Measurements from ENCODE around the gene FHL5. TPM values are rescaled to one million over a fixed set of nuclear protein-coding genes. Genes with fewer than 3 reads are reported as not detected.
"Not testable (repeated sequence)": the region's sequence is repeated elsewhere in the genome, so short reads cannot be mapped to it uniquely, and the experiment has no call there.

The FHL5 gene
- total RNA-seq, 5 donors from 2014 or later (not counting 1 experiment from before 2014, with no cell fraction given), result not detected

- CTCF ChIA-PET; H3K4me3 Mint-ChIP-seq; POLR2A ChIA-PET; H3K27ac ChIP-seq (ENCODE audit: low read length); DNase-seq; H3K4me3 ChIP-seq (ENCODE audit: control insufficient read depth in 1 of 2, extremely low read depth in 1 of 2, low read length in 1 of 2); H3K27ac Mint-ChIP-seq; H3K27me3 ChIP-seq (replicated peaks in 1 of 2; ENCODE audit: control insufficient read depth in 2 of 2, extremely low read depth in 1 of 2, insufficient read depth in 2 of 2, low read length in 1 of 2); H3K4me1 ChIP-seq (ENCODE audit: control insufficient read depth in 1 of 2, extremely low read depth in 1 of 2, insufficient read depth in 2 of 2, low read length in 2 of 2); H3K36me3 Mint-ChIP-seq; ATAC-seq (replicated peaks in 1 of 4); H3K36me3 ChIP-seq (ENCODE audit: control insufficient read depth in 2 of 2, extremely low read depth in 1 of 2, insufficient read depth in 1 of 2, low read length in 1 of 2); H3K4me1 Mint-ChIP-seq; H3K9me3 ChIP-seq; H3K9me3 Mint-ChIP-seq: not testable (repeated sequence)
- peaks cover 35 to 41% of the 10 kb centered on the region in 2 donors for H3K27me3 Mint-ChIP-seq
- 57% methylated on average over 6 of the region's 10 CpGs for WGBS (ENCODE audit: insufficient coverage)
Observed at GRCh38 chr6:96637979-96638378, 75.1 kb downstream of the FHL5 start.

GRCh38 chr6:96645106-96645505 is 82.2 kb downstream of the FHL5 start:
- Mint-ChIP-seq H3K9me3 (no peaks in the 10 kb centered on the region), H3K27me3 (peaks cover 9 to 26% of the 10 kb centered on the region in 2 donors), H3K36me3 (no peaks in the 10 kb centered on the region), H3K4me1 (no peaks in the 10 kb centered on the region), H3K4me3 (no peak overlapping the region), H3K27ac (no peak overlapping the region)
- WGBS (ENCODE audit: insufficient coverage), result 66% methylated on average over 3 of the region's 5 CpGs
- POLR2A ChIA-PET, result no interaction called here
- Histone ChIP-seq H3K4me1 (ENCODE audit: control insufficient read depth in 1 of 2, extremely low read depth in 1 of 2, insufficient read depth in 2 of 2, low read length in 2 of 2) (no peaks in the 10 kb centered on the region), H3K9me3 (no peaks in the 10 kb centered on the region), H3K27ac (ENCODE audit: low read length) (no peak overlapping the region), H3K4me3 (ENCODE audit: control insufficient read depth in 1 of 2, extremely low read depth in 1 of 2, low read length in 1 of 2) (no peak overlapping the region), H3K36me3 (ENCODE audit: control insufficient read depth in 2 of 2, extremely low read depth in 1 of 2, insufficient read depth in 1 of 2, low read length in 1 of 2) (no peaks in the 10 kb centered on the region), H3K27me3 (replicated peaks in 1 of 2; ENCODE audit: control insufficient read depth in 2 of 2, extremely low read depth in 1 of 2, insufficient read depth in 2 of 2, low read length in 1 of 2) (no peaks in the 10 kb centered on the region)
- DNase-seq, result no peak
- no peak for ATAC-seq (replicated peaks in 1 of 4)
- CTCF ChIA-PET, result no interaction called here

GRCh38 chr6:96649926-96650325 is 87.0 kb downstream of the FHL5 start:
- H3K9me3 Mint-ChIP-seq, result no peaks in the 10 kb centered on the region
- H3K27me3 Mint-ChIP-seq, result peaks cover 16 to 36% of the 10 kb centered on the region in 2 donors

GRCh38 chr6:96651816-96652215 is 88.9 kb downstream of the FHL5 start:
- ATAC-seq (replicated peaks in 1 of 4) (no peak), DNase-seq (no peak)
- POLR2A ChIA-PET, result no interaction called here
- no peaks in the 10 kb centered on the region for H3K4me1 ChIP-seq (ENCODE audit: control insufficient read depth in 1 of 2, extremely low read depth in 1 of 2, insufficient read depth in 2 of 2, low read length in 2 of 2)
- H3K36me3 Mint-ChIP-seq, result no peaks in the 10 kb centered on the region
- peaks cover 0 to 4% of the 10 kb centered on the region in 2 experiments for H3K27me3 ChIP-seq (replicated peaks in 1 of 2; ENCODE audit: control insufficient read depth in 2 of 2, extremely low read depth in 1 of 2, insufficient read depth in 2 of 2, low read length in 1 of 2)
- H3K36me3 ChIP-seq (ENCODE audit: control insufficient read depth in 2 of 2, extremely low read depth in 1 of 2, insufficient read depth in 1 of 2, low read length in 1 of 2), result no peaks in the 10 kb centered on the region
- H3K9me3 ChIP-seq, result no peaks in the 10 kb centered on the region
- H3K27ac Mint-ChIP-seq, result no peak overlapping the region
- H3K9me3 Mint-ChIP-seq, result no peaks in the 10 kb centered on the region
- H3K27ac ChIP-seq (ENCODE audit: low read length), result no peak overlapping the region
- CTCF ChIA-PET, result interaction anchor here in 1 of 2 donors (0.9 to 1.3 kb wide), 2 partner anchors 11 to 71 kb away, joined by 3 read pairs; no protein-coding TSS in a partner anchor
- WGBS (ENCODE audit: insufficient coverage), result no CpG with 5 or more reads among the region's 1 CpG
- no peak overlapping the region for H3K4me3 ChIP-seq (ENCODE audit: control insufficient read depth in 1 of 2, extremely low read depth in 1 of 2, low read length in 1 of 2)
- no peak overlapping the region for H3K4me3 Mint-ChIP-seq
- H3K27me3 Mint-ChIP-seq, result peaks cover 18 to 23% of the 10 kb centered on the region in 2 donors
- peaks cover 0 to 4% (median 0%) of the 10 kb centered on the region in 3 donors for H3K4me1 Mint-ChIP-seq

More at GRCh38 chr6:96649926-96650325, 87.0 kb downstream of the FHL5 start:
- no peaks in the 10 kb centered on the region for H3K36me3 Mint-ChIP-seq
- ChIA-PET POLR2A (no interaction called here), CTCF (no interaction called here)
- H3K4me3 ChIP-seq (ENCODE audit: control insufficient read depth in 1 of 2, extremely low read depth in 1 of 2, low read length in 1 of 2), result no peak overlapping the region
- H3K27me3 ChIP-seq (replicated peaks in 1 of 2; ENCODE audit: control insufficient read depth in 2 of 2, extremely low read depth in 1 of 2, insufficient read depth in 2 of 2, low read length in 1 of 2), result peaks cover 0 to 4% of the 10 kb centered on the region in 2 experiments
- H3K4me1 Mint-ChIP-seq, result peaks cover 0 to 4% (median 0%) of the 10 kb centered on the region in 3 donors
- H3K4me3 Mint-ChIP-seq, result no peak overlapping the region
- DNase-seq (no peak), ATAC-seq (replicated peaks in 1 of 4) (no peak)
- no peak overlapping the region for H3K27ac Mint-ChIP-seq
- H3K4me1 ChIP-seq (ENCODE audit: control insufficient read depth in 1 of 2, extremely low read depth in 1 of 2, insufficient read depth in 2 of 2, low read length in 2 of 2), result no peaks in the 10 kb centered on the region
- WGBS (ENCODE audit: insufficient coverage), result no CpG with 5 or more reads among the region's 3 CpGs
- no peak overlapping the region for H3K27ac ChIP-seq (ENCODE audit: low read length)
- H3K36me3 ChIP-seq (ENCODE audit: control insufficient read depth in 2 of 2, extremely low read depth in 1 of 2, insufficient read depth in 1 of 2, low read length in 1 of 2), result no peaks in the 10 kb centered on the region
- no peaks in the 10 kb centered on the region for H3K9me3 ChIP-seq

- Mint-ChIP-seq H3K27ac (no peak overlapping the region), H3K36me3 (no peaks in the 10 kb centered on the region), H3K27me3 (peaks cover 24 to 26% of the 10 kb centered on the region in 2 donors), H3K4me1 (peaks cover 0 to 4% (median 0%) of the 10 kb centered on the region in 3 donors), H3K9me3 (no peaks in the 10 kb centered on the region), H3K4me3 (no peak overlapping the region)
- CTCF ChIA-PET, result no interaction called here
- no peak for ATAC-seq (replicated peaks in 1 of 4)
- Histone ChIP-seq H3K4me3 (ENCODE audit: control insufficient read depth in 1 of 2, extremely low read depth in 1 of 2, low read length in 1 of 2) (no peak overlapping the region), H3K9me3 (no peaks in the 10 kb centered on the region), H3K27me3 (replicated peaks in 1 of 2; ENCODE audit: control insufficient read depth in 2 of 2, extremely low read depth in 1 of 2, insufficient read depth in 2 of 2, low read length in 1 of 2) (peaks cover 0 to 11% of the 10 kb centered on the region in 2 experiments), H3K36me3 (ENCODE audit: control insufficient read depth in 2 of 2, extremely low read depth in 1 of 2, insufficient read depth in 1 of 2, low read length in 1 of 2) (no peaks in the 10 kb centered on the region), H3K27ac (ENCODE audit: low read length) (no peak overlapping the region), H3K4me1 (ENCODE audit: control insufficient read depth in 1 of 2, extremely low read depth in 1 of 2, insufficient read depth in 2 of 2, low read length in 2 of 2) (no peaks in the 10 kb centered on the region)
- no peak for DNase-seq
- WGBS (ENCODE audit: insufficient coverage), result 88% methylated on average over 1 of the region's 2 CpGs
- POLR2A ChIA-PET, result no interaction called here
Observed at GRCh38 chr6:96652552-96652951, 89.6 kb downstream of the FHL5 start.

GRCh38 chr6:96653181-96653580 is 90.3 kb downstream of the FHL5 start:
- no peak for ATAC-seq (replicated peaks in 1 of 4)
- Mint-ChIP-seq H3K27me3 (peaks cover 24 to 31% of the 10 kb centered on the region in 2 donors), H3K27ac (no peak overlapping the region), H3K9me3 (no peaks in the 10 kb centered on the region), H3K4me3 (no peak overlapping the region), H3K36me3 (no peaks in the 10 kb centered on the region), H3K4me1 (peaks cover 0 to 4% (median 0%) of the 10 kb centered on the region in 3 donors)
- H3K36me3 ChIP-seq (ENCODE audit: control insufficient read depth in 2 of 2, extremely low read depth in 1 of 2, insufficient read depth in 1 of 2, low read length in 1 of 2), result no peaks in the 10 kb centered on the region
- no peak overlapping the region for H3K4me3 ChIP-seq (ENCODE audit: control insufficient read depth in 1 of 2, extremely low read depth in 1 of 2, low read length in 1 of 2)
- H3K4me1 ChIP-seq (ENCODE audit: control insufficient read depth in 1 of 2, extremely low read depth in 1 of 2, insufficient read depth in 2 of 2, low read length in 2 of 2), result no peaks in the 10 kb centered on the region
- no peak for DNase-seq
- H3K9me3 ChIP-seq, result no peaks in the 10 kb centered on the region
- H3K27ac ChIP-seq (ENCODE audit: low read length), result no peak overlapping the region
- WGBS (ENCODE audit: insufficient coverage), result 100% methylated on average over 1 of the region's 1 CpG
- POLR2A ChIA-PET, result no interaction called here
- peaks cover 0 to 15% of the 10 kb centered on the region in 2 experiments for H3K27me3 ChIP-seq (replicated peaks in 1 of 2; ENCODE audit: control insufficient read depth in 2 of 2, extremely low read depth in 1 of 2, insufficient read depth in 2 of 2, low read length in 1 of 2)
- CTCF ChIA-PET, result no interaction called here

- DNase-seq, result no peak
- H3K27ac Mint-ChIP-seq, result no peak overlapping the region
- H3K4me1 ChIP-seq (ENCODE audit: control insufficient read depth in 1 of 2, extremely low read depth in 1 of 2, insufficient read depth in 2 of 2, low read length in 2 of 2), result no peaks in the 10 kb centered on the region
- peaks cover 23 to 24% of the 10 kb centered on the region in 2 donors for H3K27me3 Mint-ChIP-seq
- H3K27me3 ChIP-seq (replicated peaks in 1 of 2; ENCODE audit: control insufficient read depth in 2 of 2, extremely low read depth in 1 of 2, insufficient read depth in 2 of 2, low read length in 1 of 2), result peaks cover 0 to 13% of the 10 kb centered on the region in 2 experiments
- no peaks in the 10 kb centered on the region for H3K36me3 Mint-ChIP-seq
- no peak overlapping the region for H3K27ac ChIP-seq (ENCODE audit: low read length)
- H3K9me3 Mint-ChIP-seq, result no peaks in the 10 kb centered on the region
- H3K4me1 Mint-ChIP-seq, result peaks cover 0 to 4% (median 0%) of the 10 kb centered on the region in 3 donors
- no CpG with 5 or more reads among the region's 1 CpG for WGBS (ENCODE audit: insufficient coverage)
- POLR2A ChIA-PET, result no interaction called here
- no peak for ATAC-seq (replicated peaks in 1 of 4)
- CTCF ChIA-PET, result interaction anchor here in 1 of 2 donors (0.6 kb wide), 1 partner anchor 593 kb away, joined by 6 read pairs; no protein-coding TSS in a partner anchor
- no peak overlapping the region for H3K4me3 ChIP-seq (ENCODE audit: control insufficient read depth in 1 of 2, extremely low read depth in 1 of 2, low read length in 1 of 2)
- no peak overlapping the region for H3K4me3 Mint-ChIP-seq
- no peaks in the 10 kb centered on the region for H3K36me3 ChIP-seq (ENCODE audit: control insufficient read depth in 2 of 2, extremely low read depth in 1 of 2, insufficient read depth in 1 of 2, low read length in 1 of 2)
- no peaks in the 10 kb centered on the region for H3K9me3 ChIP-seq
Observed at GRCh38 chr6:96656567-96656966, 93.6 kb downstream of the FHL5 start.

Measured in T-cell (primary cell).